A549 treated with dexamethasone at 1 μM for 4 hours (cell line): Measurements from ENCODE around the gene CHRNB2. TPM values are rescaled to one million over a fixed set of nuclear protein-coding genes. Genes with fewer than 3 reads are reported as not detected.

Experiments
- total RNA-seq: library from RNA; stranded (reverse); fragments of 200-300 nt; extraction: Qiagen RNA extraction; gene quantifications from 5 replicates; pipeline ENCODE4 v1.2.3, GENCODE V29; 2022

The CHRNB2 gene, protein sequence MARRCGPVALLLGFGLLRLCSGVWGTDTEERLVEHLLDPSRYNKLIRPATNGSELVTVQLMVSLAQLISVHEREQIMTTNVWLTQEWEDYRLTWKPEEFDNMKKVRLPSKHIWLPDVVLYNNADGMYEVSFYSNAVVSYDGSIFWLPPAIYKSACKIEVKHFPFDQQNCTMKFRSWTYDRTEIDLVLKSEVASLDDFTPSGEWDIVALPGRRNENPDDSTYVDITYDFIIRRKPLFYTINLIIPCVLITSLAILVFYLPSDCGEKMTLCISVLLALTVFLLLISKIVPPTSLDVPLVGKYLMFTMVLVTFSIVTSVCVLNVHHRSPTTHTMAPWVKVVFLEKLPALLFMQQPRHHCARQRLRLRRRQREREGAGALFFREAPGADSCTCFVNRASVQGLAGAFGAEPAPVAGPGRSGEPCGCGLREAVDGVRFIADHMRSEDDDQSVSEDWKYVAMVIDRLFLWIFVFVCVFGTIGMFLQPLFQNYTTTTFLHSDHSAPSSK
- total RNA-seq, result 0.40 to 0.48 TPM (median 0.42 TPM) in 5 replicates

DNA sequence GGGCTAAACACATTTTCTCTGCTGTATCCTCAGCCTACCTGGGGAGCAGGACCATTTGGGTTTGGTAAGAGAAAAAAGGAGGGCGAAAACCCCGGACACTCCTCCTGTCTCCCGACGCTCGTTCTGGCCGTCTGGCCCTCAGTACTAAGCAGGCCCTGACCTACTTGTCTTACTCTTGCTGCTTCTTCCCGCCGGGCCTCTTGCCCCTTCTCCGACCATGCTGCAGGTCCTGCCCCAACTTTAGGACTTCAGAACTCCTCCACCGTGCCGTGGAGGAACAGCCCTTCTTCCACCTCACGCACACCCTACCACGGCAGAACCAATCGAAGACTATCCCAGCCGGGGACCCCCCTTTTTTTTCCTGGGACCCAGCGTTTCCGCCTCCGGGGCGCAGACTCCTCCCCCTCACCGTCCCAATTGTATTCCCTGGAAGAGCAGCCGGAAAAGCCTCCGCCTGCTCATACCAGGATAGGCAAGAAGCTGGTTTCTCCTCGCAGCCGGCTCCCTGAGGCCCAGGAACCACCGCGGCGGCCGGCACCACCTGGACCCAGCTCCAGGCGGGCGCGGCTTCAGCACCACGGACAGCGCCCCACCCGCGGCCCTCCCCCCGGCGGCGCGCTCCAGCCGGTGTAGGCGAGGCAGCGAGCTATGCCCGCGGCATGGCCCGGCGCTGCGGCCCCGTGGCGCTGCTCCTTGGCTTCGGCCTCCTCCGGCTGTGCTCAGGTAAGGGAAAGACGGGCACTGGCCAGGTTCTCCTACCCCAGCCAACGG is at the start of gene CHRNB2:
TSS of gene CHRNB2 (plus strand) at position 393 of the 771 bp plus-strand sequence. CDS start at position 660, 267 bp downstream.

DNA sequence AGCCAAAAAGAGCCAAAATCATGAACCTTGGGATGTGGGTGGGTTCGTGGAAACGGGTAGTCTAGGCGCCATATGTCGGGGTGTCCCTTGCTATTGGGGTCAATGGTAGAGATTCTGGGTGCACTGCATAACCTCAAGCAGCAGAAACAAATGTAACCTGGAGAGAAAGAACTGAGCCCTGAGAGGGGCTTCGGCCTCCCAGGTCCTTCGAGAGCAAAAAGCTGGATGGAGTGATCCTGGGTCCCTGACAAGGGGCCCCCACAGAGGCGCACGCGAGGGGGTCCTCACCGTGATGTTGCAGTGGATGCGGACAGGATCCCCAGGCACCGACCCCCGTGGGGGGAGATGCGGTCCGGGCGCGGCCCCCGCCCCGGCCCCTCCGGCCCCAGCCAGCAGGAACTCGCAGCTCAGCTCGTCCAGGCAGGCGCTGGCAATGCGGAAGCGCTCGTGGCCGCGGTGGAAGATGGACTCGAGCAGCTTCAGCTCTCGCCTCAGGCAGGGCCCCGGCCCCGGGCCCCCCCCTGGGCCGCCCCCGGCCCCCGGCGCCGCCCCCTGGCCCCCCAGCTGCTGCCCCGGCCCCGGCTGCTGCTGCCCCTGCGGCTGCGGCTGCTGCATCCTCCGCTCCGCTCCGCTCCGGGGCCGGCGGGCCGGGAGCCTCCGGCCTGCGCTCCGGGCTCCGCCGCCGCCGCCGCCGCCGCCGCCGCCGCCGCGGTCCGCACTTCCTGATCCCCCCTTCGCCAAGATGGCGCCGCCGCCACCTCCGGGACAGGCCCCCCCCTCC is 9.4 kb upstream of the CHRNB2 start, which contains the start of gene UBE2Q1:
TSS of gene UBE2Q1 (minus strand) at position 724 of the 781 bp plus-strand sequence. CDS start at position 615, 109 bp downstream.

DNA sequence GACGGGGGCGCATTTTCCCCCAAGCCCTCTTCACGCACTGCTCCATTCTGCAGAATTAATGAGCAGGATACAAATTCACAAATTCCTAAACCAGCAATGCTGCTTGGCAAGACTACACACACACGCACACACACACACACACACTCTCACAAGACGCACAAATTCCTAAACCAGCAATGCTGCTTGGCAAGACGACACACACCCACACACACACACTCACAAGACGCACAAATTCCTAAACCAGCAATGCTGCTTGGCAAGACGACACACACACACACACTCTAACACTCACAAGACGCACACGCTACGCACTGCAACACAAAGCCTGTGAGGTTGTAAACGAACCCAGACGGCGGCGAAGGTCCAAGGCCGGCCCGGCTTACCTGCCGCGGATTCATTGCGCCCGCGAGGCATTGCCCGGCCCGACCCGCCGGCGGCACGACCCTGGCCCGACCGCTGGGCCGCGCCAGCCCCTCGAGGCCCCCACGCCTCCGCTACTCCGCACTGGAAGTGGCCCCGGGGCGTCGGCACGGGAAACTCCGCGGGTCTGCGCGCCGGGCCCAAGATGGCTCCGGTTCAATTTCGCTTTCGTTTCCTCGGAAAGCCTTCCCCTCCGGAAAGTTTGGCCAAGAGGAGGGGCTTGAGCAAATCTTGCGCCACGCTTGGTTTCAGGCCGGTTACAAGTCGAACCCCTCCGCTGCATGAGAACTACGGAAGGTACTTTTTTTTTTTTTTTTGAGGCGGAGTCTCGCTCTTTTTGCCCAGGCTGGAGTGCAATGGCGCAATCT is 40.2 kb downstream of the CHRNB2 start, which contains the start of gene ADAR:
TSS of gene ADAR (minus strand) at position 578 of the 788 bp plus-strand sequence. CDS start at position 398, 180 bp downstream.

Other genes with a start within 250 kb of the CHRNB2 start
- gene AQP10, start 246.7 kb upstream of the CHRNB2 start, total RNA-seq, result not detected in 5 replicates
- gene ATP8B2, start 242.3 kb upstream of the CHRNB2 start, total RNA-seq, result 24.1 to 38.5 TPM (median 34.8 TPM) in 5 replicates
- 18.6 to 29.4 TPM (median 27.5 TPM) in 5 replicates for gene IL6R, start 162.4 kb upstream of the CHRNB2 start, total RNA-seq
- 0.14 to 0.15 TPM in 2 of 5 replicates, not detected in the others for gene TDRD10, start 65.6 kb upstream of the CHRNB2 start, total RNA-seq
- 0.10 to 0.19 TPM (median 0.17 TPM) in 5 replicates for gene SHE, start 65.4 kb upstream of the CHRNB2 start, total RNA-seq
- 53.2 to 66.0 TPM (median 61.9 TPM) in 5 replicates for gene UBE2Q1, start 9.1 kb upstream of the CHRNB2 start, total RNA-seq
- 59.7 to 85.7 TPM (median 80.2 TPM) in 5 replicates for gene ADAR, start 40.4 kb downstream of the CHRNB2 start, total RNA-seq